Stimulated activated memory B cell treated with anti-CD40 and anti-IgM and Interleukin-4, amounts not matched to agents 10 μg/mL and 1 μg/mL and 100 μg/mL, for 72 hours (primary cell): ENCODE results near the gene LINS1.
A peak's percentile ranks its signal among the peaks of the same experiment; 100 is the strongest.

Experiments
- ATAC-seq: fragments of 150-1000 bp; cut with Tn5 transposase; 2 replicates; pipeline ENCODE4 v1.10.0; 2021
- H3K27ac Mint-ChIP-seq: one replicate; pipeline ENCODE4 v1.8.0; 2022; ENCODE audit warnings: mild to moderate bottlenecking, mixed read lengths
- H3K27me3 Mint-ChIP-seq: one replicate; pipeline ENCODE4 v1.8.0; 2022; ENCODE audit warnings: mixed read lengths
- H3K36me3 Mint-ChIP-seq: one replicate; pipeline ENCODE4 v1.8.0; 2022; ENCODE audit warnings: mixed read lengths
- H3K4me1 Mint-ChIP-seq: one replicate; pipeline ENCODE4 v1.8.0; 2022; ENCODE audit warnings: mixed read lengths
- H3K4me3 Mint-ChIP-seq: one replicate; pipeline ENCODE4 v1.8.0; 2022; ENCODE audit warnings: mild to moderate bottlenecking, moderate library complexity, mixed read lengths
- H3K9me3 Mint-ChIP-seq: one replicate; pipeline ENCODE4 v1.8.0; 2022; ENCODE audit warnings: mixed read lengths

LINS1 gene

DNA sequence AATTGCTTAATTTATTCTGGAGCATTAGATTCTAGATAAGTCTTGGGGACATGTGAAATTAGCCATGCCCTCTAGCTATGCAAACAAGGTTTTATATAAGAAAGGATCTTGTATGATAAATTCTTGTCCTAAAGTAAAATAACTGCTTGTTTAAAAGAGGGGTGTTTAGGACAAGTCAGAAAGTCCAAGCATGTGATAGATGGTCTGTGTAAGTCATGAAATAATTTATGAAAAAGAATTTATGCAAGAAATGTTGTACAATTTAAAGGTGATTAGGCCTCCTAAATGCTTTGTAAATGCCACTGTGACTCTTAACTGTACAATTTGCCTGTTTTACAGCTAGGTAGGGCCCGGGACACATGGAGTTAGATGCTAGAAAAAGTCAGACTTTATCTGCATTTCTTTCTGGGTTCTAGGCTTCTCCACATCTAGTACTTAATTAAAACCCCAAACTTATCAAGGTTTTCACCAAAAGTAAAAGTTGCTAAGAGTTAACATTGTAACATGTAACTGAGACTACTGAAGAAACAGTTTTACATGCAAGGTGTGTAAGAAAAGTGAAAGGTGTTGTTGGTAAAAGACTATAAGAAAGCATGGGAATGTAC lies 13.2 kb downstream of the LINS1 start:
- no peak overlapping the region for H3K4me3 Mint-ChIP-seq
- peaks cover 11% of the 10 kb centered on the region for H3K4me1 Mint-ChIP-seq
- peaks cover 45% of the 10 kb centered on the region for H3K36me3 Mint-ChIP-seq
- no peak for ATAC-seq
- H3K9me3 Mint-ChIP-seq = no peaks in the 10 kb centered on the region
- H3K27me3 Mint-ChIP-seq = no peaks in the 10 kb centered on the region
- H3K27ac Mint-ChIP-seq = no peak overlapping the region

DNA sequence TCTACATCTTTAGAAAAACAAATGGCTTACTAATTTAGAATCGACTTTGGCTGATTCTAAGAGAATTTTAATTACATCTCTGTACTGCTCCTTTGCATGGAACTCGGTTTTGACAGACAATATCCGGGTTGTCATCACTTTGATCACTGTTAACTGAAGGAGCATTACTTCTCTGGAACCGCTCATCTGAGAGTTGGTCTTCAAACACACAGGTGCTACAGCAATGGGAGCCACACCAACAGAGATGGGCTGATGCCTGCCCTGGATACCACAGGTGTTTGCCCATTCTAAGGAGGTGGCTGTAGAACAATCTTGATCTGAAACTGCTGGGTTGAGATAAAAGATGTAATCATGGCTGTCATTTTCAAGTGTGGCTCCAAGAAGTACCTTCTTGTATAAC lies 21.6 kb downstream of the LINS1 start:
- H3K4me1 Mint-ChIP-seq = peaks cover 22% of the 10 kb centered on the region

DNA sequence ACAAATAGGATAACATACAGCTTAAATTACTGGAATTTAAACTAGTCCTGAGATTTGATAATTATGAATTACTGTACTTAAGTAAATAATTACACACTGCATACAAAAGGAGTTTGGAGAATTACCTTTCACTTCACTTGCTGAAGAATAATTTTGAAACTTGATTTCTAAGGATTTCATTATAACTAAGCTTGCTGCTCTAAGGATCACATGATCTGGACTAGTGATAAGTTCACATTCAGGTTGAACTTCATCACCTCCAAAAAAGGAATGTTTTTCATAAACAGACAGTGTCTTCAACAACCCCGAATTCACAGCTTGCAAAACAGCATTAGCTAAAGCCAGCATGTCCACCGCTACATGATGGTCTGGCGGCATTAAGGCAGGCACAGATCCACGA lies 28.5 kb downstream of the LINS1 start:
- peaks cover 44% of the 10 kb centered on the region for H3K36me3 Mint-ChIP-seq
- no peaks in the 10 kb centered on the region for H3K9me3 Mint-ChIP-seq
- peaks cover 17% of the 10 kb centered on the region for H3K4me1 Mint-ChIP-seq
- no peak overlapping the region for H3K27ac Mint-ChIP-seq
- no peak for ATAC-seq
- no peaks in the 10 kb centered on the region for H3K27me3 Mint-ChIP-seq
- no peak overlapping the region for H3K4me3 Mint-ChIP-seq

More for the DNA sequence above, 21.6 kb downstream of the LINS1 start:
- H3K27me3 Mint-ChIP-seq = no peaks in the 10 kb centered on the region
- H3K36me3 Mint-ChIP-seq = peaks cover 27% of the 10 kb centered on the region
- H3K9me3 Mint-ChIP-seq = peaks cover 11% of the 10 kb centered on the region
- H3K4me3 Mint-ChIP-seq = no peak overlapping the region
- no peak for ATAC-seq
- no peak overlapping the region for H3K27ac Mint-ChIP-seq

DNA sequence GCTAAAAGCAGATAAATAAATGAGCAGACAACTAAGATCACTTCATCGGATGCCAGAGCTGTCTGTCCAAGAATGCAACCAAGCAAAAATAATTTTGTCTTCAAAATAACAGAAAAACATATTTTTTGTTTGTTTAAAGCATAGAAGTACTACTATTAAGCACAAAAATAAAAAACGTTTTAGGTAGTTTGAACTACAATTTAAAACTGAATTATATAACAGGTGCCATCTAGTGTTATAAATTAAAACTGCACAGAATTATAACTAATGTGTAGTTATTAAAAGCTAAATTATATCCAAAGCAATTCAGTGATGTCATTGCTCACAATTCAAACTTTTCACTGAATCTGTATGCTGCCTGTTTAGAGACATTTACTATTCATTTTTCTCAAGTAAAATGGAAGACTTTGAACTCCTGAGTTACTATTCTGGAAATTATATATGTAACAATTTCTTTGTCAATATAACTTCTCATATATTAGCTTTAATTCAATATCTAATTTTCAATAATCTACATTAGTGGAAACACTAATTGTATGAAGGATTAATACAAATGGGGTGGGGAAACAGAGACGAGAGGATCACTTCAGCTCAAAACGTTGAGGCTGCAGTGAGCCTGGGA lies 29.5 kb downstream of the LINS1 start:
- Mint-ChIP-seq H3K9me3 (no peaks in the 10 kb centered on the region), H3K27me3 (no peaks in the 10 kb centered on the region), H3K27ac (no peak overlapping the region), H3K4me1 (peaks cover 17% of the 10 kb centered on the region), H3K4me3 (no peak overlapping the region), H3K36me3 (peaks cover 43% of the 10 kb centered on the region)
- ATAC-seq = no peak

DNA sequence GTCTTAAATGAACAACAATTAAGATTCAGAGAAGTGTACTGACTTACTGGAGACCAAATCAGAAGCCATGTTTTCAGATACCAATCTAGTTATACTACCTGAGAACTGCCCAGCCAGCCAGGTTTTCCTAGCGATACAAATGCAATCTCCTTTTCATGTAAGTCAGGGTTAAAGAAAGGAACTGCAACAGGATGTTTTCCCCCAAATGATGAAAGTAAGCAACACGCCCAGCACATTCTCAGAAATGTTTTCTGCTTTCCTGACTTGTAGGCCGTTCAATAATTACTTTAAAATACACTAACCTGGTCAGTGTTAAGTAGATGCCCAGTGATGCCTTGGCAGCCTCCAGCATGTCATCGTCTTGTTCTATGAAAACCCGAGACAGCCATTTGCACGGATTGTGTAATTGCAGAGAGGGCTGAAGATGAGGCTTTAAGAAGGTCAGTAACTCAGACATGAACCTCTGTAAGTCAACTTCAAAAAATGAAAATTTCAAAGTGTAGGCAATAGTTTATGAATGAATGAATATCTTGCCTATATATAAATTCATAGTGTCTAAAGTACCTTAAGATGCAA lies 30.3 kb downstream of the LINS1 start:
- H3K9me3 Mint-ChIP-seq = no peaks in the 10 kb centered on the region
- no peak overlapping the region for H3K4me3 Mint-ChIP-seq
- no peaks in the 10 kb centered on the region for H3K27me3 Mint-ChIP-seq
- peaks cover 43% of the 10 kb centered on the region for H3K36me3 Mint-ChIP-seq
- peaks cover 12% of the 10 kb centered on the region for H3K4me1 Mint-ChIP-seq
- no peak overlapping the region for H3K27ac Mint-ChIP-seq
- ATAC-seq = no peak

DNA sequence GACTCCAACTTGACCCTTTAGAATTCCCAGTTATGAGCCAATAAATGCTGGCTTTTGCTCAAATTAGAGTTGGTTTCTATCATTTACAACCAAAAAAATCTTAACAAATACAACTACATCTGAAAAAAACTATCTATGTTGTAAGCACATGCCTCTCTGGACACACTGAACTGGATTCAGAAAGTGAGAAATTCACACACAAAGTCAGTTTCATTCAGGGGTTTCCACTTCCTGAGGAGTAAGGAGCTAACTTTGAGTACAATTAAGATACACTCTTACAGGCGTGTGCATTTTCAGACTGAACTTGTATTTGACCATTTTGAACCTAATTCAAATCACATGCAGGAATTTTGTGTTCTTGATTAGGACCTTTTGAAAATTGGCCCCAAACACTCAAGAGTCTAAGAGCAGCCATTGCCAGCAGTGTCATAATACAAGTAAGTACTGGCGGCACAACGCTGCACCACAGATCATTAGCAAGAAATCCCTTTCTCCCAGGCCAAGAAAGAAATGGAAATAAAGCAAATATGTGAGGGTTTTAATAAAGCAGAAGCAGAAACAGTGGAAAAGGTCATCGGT lies 31.2 kb downstream of the LINS1 start:
- H3K4me3 Mint-ChIP-seq = no peak overlapping the region
- no peak overlapping the region for H3K27ac Mint-ChIP-seq
- no peak for ATAC-seq
- peaks cover 4% of the 10 kb centered on the region for H3K4me1 Mint-ChIP-seq
- H3K36me3 Mint-ChIP-seq = peaks cover 37% of the 10 kb centered on the region
- no peaks in the 10 kb centered on the region for H3K9me3 Mint-ChIP-seq
- H3K27me3 Mint-ChIP-seq = no peaks in the 10 kb centered on the region

DNA sequence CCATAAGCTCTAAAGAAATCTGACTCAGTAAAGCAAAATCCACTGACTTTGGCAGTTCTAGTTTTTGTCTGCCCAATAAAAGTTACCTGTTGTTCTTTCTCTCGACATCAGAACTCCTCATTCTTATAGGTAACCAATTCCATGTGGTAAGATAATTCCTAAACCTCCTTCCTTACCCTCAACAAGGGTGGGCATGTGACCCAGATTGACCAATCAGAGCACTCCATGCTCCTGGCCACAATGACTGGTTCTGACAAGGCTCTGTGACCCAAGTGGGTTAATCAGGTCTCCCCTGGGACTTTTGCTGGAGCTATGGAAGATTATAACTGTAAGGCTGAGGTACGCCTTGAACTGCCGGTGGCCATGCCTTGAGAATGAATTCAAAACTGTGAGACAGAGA lies 31.7 kb downstream of the LINS1 start:
- H3K4me1 Mint-ChIP-seq = no peaks in the 10 kb centered on the region
- H3K9me3 Mint-ChIP-seq = no peaks in the 10 kb centered on the region
- ATAC-seq = no peak
- H3K36me3 Mint-ChIP-seq = peaks cover 32% of the 10 kb centered on the region
- H3K4me3 Mint-ChIP-seq = no peak overlapping the region
- H3K27me3 Mint-ChIP-seq = no peaks in the 10 kb centered on the region
- no peak overlapping the region for H3K27ac Mint-ChIP-seq

DNA sequence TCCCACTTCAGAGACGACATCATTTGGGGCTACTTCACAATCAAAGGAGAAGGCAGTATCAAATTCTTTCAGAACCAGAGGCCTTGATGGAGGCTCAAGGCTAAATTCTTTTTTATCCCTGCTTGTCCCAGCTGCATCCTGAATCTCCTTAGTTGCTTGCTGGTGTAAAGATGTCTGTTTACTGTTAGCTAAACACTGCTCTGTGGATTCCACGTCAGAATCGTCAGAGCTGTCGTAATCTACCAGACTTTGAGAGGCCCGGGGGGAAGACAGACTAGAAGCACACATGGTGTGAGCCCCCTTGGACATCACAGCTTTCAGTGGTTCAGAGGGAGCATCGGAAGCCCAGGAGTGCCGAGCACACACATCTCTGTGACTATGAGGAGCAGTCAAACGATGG lies 32.6 kb downstream of the LINS1 start:
- ATAC-seq = no peak
- no peak overlapping the region for H3K4me3 Mint-ChIP-seq
- H3K9me3 Mint-ChIP-seq = no peaks in the 10 kb centered on the region
- no peaks in the 10 kb centered on the region for H3K27me3 Mint-ChIP-seq
- H3K27ac Mint-ChIP-seq = no peak overlapping the region
- H3K36me3 Mint-ChIP-seq = peaks cover 34% of the 10 kb centered on the region
- H3K4me1 Mint-ChIP-seq = no peaks in the 10 kb centered on the region

DNA sequence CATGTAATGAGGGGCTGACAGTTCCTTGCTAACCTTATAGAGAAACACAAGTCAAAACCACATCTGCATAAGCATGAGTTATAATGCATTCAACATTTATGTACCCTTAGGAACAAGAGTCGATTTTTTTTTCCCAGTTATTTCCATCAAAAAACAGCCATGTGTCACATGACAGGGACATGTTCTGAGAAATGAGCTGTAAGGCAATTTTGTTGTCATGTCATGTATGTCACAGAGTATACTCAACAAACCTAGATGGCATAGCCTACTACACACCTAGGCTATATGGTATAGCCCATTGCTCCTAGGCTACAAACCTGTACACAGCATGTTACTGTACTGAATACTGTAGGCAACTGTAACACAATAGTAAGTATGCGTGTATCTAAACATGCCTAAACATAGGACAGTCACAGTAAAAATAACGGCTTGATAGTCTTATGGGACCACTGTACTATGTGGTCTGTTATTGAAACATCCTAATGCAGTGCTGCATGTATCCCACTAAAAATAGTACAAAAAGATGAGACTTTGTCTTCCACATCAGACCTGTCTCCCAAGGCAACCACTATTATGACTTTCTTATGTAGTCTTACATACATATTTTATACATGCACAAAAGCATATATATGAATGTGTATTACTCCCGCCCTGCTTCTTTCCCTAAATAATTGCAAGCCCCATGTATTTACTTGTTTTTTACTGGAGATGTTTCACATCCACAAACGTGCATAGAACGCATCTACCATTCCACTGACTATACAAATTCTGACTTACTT lies 34.9 kb downstream of the LINS1 start:
- H3K4me1 Mint-ChIP-seq = no peaks in the 10 kb centered on the region
- peaks cover 50% of the 10 kb centered on the region for H3K36me3 Mint-ChIP-seq
- H3K27ac Mint-ChIP-seq = no peak overlapping the region
- H3K9me3 Mint-ChIP-seq = no peaks in the 10 kb centered on the region
- H3K4me3 Mint-ChIP-seq = no peak overlapping the region
- ATAC-seq = no peak
- H3K27me3 Mint-ChIP-seq = no peaks in the 10 kb centered on the region

DNA sequence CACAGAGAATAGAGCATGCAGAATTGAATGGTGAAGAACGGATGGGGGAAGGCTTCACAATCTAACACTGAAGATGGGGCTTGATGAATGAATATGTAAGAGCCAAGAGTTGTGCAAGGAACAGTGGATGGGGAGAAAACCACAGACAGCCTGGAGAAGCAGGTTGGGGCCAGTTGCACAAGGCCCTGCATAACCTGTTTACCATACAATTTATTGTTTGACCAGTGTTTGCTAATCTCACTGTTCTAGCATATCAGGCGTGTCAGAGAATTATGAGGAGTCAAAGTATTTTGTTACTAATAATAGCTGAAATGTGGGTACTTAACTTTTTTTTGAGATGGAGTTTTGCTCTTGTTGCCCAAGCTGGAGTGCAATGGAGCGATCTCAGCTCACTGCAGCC lies 36.4 kb downstream of the LINS1 start:
- no peaks in the 10 kb centered on the region for H3K9me3 Mint-ChIP-seq
- no peaks in the 10 kb centered on the region for H3K4me1 Mint-ChIP-seq
- H3K27ac Mint-ChIP-seq = no peak overlapping the region
- H3K36me3 Mint-ChIP-seq = peaks cover 52% of the 10 kb centered on the region
- no peak overlapping the region for H3K4me3 Mint-ChIP-seq
- no peak for ATAC-seq
- no peaks in the 10 kb centered on the region for H3K27me3 Mint-ChIP-seq

DNA sequence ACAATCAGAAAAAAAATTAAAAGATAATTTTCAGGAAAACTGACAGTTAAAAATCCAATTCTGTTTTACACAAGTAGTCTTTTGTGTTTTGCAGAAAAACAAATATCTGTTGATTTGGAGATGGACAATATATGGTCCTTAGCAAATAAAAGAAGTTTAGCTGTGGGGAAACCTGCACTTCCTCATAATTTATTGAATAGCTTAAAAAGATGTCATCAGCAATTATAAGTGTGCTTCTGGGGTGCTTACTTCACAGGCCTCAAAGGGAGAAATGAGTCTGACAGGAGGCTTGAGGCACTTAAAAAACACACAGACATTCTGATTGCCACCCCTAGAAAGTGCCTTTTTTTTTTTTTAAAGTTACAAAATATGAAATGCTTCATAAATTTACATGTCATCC lies 41.7 kb downstream of the LINS1 start:
- Mint-ChIP-seq H3K27me3 (no peaks in the 10 kb centered on the region), H3K4me3 (no peak overlapping the region), H3K9me3 (no peaks in the 10 kb centered on the region), H3K36me3 (peaks cover 58% of the 10 kb centered on the region), H3K27ac (no peak overlapping the region), H3K4me1 (no peaks in the 10 kb centered on the region)
- no peak for ATAC-seq

DNA sequence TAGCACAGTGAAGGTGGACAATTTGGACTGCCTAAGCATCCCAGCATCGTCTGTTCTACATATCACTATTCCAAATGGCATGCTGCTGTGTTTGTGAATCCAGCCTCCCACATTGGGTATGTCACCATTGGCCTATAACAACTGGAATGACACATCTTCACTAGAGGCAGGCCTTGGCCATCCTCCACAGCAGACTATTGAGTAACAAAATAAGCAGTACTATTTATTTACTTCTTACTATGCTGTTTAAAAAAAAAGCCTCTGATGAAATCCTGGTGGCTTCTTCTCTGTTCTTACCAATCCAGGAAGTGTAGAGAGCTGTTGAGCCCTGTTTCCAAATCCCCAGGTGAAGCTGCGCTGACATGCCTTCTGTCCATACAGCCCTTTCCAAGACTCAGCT lies 42.7 kb downstream of the LINS1 start:
- H3K27ac Mint-ChIP-seq = no peak overlapping the region
- H3K4me1 Mint-ChIP-seq = no peaks in the 10 kb centered on the region
- H3K9me3 Mint-ChIP-seq = no peaks in the 10 kb centered on the region
- no peak for ATAC-seq
- no peak overlapping the region for H3K4me3 Mint-ChIP-seq
- no peaks in the 10 kb centered on the region for H3K27me3 Mint-ChIP-seq
- H3K36me3 Mint-ChIP-seq = peaks cover 62% of the 10 kb centered on the region

DNA sequence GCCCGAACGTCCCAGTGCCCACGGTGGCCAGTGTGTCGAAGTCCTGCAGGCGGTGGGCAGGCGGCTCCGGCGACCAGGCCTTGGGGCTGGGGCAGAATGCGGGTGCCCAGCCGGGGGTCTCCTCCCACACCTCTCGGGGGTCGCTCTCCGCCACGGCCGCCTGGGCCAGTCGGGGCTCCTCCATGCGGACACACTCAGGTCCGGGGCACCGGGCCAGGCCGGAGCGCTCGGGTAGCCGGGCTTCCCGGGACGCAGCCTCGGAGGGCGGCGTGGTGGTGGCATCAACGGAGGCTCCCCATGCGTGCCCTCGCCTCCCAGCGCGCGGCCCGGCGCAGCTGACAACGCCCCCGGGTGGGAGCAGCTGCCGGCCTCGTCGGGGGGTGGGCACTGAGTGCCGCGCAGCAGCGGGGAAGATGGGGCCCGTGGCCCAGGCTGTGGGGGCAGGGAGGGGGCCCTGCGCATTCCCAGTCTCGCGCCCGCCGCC lies 43.2 kb downstream of the LINS1 start:
- H3K4me3 Mint-ChIP-seq = no peak overlapping the region
- H3K36me3 Mint-ChIP-seq = peaks cover 64% of the 10 kb centered on the region
- H3K27me3 Mint-ChIP-seq = no peaks in the 10 kb centered on the region
- no peaks in the 10 kb centered on the region for H3K9me3 Mint-ChIP-seq
- no peak overlapping the region for H3K27ac Mint-ChIP-seq
- H3K4me1 Mint-ChIP-seq = no peaks in the 10 kb centered on the region
- peak; percentile 55 for ATAC-seq

DNA sequence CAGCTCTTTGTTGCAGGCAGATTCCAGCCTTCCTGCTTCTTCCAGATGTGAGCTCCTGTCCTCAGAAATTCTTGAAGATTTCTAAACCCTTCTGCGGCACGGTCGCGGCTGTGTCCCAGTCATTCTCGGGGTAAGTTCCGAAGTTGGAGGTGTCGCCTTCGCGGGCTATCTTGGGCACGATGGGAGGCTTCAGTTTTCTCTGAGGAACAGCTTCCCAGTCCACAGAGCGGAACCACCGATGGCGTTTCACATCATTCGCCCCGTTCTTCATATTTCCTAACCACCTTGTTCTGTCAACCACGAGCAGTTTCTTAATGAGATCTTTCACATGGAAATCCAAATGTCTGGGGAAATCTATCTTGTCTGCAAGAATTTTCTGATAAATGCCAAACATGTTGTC lies 48.5 kb downstream of the LINS1 start:
- H3K9me3 Mint-ChIP-seq = no peaks in the 10 kb centered on the region
- H3K27me3 Mint-ChIP-seq = no peaks in the 10 kb centered on the region
- ATAC-seq = no peak
- H3K4me3 Mint-ChIP-seq = no peak overlapping the region
- no peaks in the 10 kb centered on the region for H3K4me1 Mint-ChIP-seq
- peaks cover 56% of the 10 kb centered on the region for H3K36me3 Mint-ChIP-seq
- H3K27ac Mint-ChIP-seq = no peak overlapping the region

DNA sequence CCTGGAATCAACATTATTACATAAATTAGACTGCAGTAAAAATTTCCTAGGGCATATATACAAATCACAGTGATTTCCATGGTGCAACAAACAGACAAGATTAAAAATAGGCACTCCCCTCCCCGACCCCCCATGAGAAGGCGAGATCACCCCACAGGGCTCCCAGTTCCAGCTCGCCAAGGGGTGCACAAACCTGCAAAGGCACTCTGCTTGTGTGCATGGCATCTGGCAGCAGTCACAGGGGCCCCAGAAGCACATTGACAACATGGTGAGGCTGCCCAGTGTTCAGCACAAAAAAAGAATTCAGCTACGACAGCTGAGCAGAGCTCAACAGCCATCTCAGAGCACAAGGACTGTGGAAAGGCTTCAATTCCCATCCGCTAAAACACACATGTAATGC lies 54.0 kb downstream of the LINS1 start:
- Mint-ChIP-seq H3K4me1 (no peaks in the 10 kb centered on the region), H3K36me3 (peaks cover 22% of the 10 kb centered on the region), H3K27me3 (no peaks in the 10 kb centered on the region), H3K9me3 (no peaks in the 10 kb centered on the region), H3K4me3 (no peak overlapping the region), H3K27ac (no peak overlapping the region)
- ATAC-seq = no peak
